Measurements from ENCODE around the gene CDH4. TPM values are rescaled to one million over a fixed set of nuclear protein-coding genes. Genes with fewer than 3 reads are reported as not detected.

Gene CDH4
- total RNA-seq, 1 experiment from 2014 or later, result not detected

DNA sequence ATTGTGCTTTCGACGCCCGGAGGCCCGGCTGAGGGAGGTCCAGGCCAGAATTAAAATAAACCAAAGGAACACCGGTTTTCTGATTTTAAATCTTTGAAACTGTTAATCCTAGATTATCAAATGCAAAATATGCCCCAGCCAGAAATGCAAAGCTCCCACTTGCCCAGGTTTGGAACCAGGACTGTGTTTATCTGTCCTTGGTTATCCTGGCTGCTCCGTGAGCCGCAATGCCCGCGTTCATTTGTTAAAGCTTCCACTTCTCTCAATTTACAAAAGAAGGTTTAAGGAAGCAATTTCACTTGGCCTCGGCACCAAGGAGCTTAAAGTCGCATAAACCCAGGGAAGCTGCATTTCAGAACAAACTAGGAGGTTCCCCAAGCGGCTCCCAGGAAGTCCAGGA, 563.6 kb downstream of the CDH4 start:
- intact Hi-C loops (cut with micrococcal nuclease; ENCODE audit: unreplicated experiment), result no loop called here
- POLR2A ChIA-PET, result no interaction called here
- no peak for DNase-seq

DNA sequence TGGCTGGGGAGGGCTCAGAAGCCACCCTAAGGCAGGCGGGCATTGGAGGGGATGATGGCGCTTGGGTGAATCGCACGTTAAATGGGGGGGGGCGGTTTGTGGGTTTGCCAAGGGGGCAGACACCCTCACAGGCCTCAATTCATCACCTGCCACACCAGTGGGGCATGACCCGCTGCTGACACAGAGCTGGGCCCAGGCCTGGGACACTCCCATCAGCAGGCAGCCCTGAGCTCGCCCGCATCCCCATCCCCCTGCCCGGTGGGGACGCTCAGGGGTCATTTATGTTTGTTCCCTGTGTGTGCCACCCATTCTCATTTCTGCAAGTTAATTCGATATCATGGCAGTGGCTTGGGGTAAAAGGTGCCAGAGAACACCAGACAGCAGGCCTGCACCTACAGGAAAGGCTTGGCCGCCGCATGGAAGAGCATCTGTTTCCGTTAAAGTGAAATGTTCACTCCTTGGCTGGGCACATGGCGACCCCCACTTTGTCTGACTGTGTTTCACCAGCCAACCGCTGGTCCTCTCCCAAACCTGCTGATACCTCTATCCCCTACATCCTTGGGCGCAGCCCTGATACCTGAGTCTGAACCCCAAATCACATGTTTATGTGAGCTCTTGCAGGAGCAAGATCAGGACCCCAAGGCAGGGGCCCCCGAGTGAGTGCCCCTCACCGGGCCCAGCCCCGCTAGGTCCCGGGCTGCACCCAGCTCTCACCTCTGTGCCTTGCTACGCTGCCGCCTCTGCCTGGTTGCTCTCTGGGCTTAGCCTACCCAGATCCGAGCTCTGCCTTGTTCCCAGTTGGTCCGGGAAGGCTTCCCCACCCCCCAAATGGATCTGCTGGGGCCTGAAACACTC, 564.8 kb downstream of the CDH4 start:
- Mint-ChIP-seq H3K4me3 (ENCODE audit: unreplicated experiment) (no peak overlapping the region), H3K4me1 (ENCODE audit: low read depth, unreplicated experiment) (no peaks in the 10 kb centered on the region), H3K27ac (ENCODE audit: unreplicated experiment) (no peak overlapping the region), H3K27me3 (ENCODE audit: insufficient read depth, unreplicated experiment) (peaks cover 44% of the 10 kb centered on the region), H3K36me3 (ENCODE audit: insufficient read depth, unreplicated experiment) (no peaks in the 10 kb centered on the region), H3K9me3 (ENCODE audit: unreplicated experiment) (no peaks in the 10 kb centered on the region)
- H3K27me3 ChIP-seq (replicated peaks; ENCODE audit: control insufficient read depth, insufficient read depth, low read length), result peaks cover 8% of the 10 kb centered on the region; the same call in 1 of the 2 replicates
- CTCF ChIA-PET, result interaction anchor here (0.8 kb wide), 1 partner anchor 80 kb away, joined by 5 read pairs; no protein-coding TSS in a partner anchor
- no peaks in the 10 kb centered on the region for H3K9me3 ChIP-seq
- H3K4me3 ChIP-seq (ENCODE audit: low read depth, low read length), result no peak overlapping the region
- no TSS peak for BruUV-seq (replicated peaks)
- TF ChIP-seq, protein P1, sequence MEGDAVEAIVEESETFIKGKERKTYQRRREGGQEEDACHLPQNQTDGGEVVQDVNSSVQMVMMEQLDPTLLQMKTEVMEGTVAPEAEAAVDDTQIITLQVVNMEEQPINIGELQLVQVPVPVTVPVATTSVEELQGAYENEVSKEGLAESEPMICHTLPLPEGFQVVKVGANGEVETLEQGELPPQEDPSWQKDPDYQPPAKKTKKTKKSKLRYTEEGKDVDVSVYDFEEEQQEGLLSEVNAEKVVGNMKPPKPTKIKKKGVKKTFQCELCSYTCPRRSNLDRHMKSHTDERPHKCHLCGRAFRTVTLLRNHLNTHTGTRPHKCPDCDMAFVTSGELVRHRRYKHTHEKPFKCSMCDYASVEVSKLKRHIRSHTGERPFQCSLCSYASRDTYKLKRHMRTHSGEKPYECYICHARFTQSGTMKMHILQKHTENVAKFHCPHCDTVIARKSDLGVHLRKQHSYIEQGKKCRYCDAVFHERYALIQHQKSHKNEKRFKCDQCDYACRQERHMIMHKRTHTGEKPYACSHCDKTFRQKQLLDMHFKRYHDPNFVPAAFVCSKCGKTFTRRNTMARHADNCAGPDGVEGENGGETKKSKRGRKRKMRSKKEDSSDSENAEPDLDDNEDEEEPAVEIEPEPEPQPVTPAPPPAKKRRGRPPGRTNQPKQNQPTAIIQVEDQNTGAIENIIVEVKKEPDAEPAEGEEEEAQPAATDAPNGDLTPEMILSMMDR (IDR thresholded peaks at IDR 0.05; ENCODE audit: insufficient read depth in 1 of 2, low read depth in 1 of 2, low read length in 1 of 2, severe bottlenecking in 1 of 2, unreplicated experiment in 1 of 2), result no peak
- DNase-seq, result no peak
- intact Hi-C loops (cut with micrococcal nuclease; ENCODE audit: unreplicated experiment), result no loop called here
- no peaks in the 10 kb centered on the region for H3K36me3 ChIP-seq (ENCODE audit: control insufficient read depth, insufficient read depth, low read length)
- POLR2A ChIA-PET, result no interaction called here
- H3K4me1 ChIP-seq, result no peaks in the 10 kb centered on the region

More for the DNA sequence above, 563.6 kb downstream of the CDH4 start:
- no peaks in the 10 kb centered on the region for H3K4me1 Mint-ChIP-seq (ENCODE audit: low read depth, unreplicated experiment)
- H3K36me3 ChIP-seq (ENCODE audit: control insufficient read depth, insufficient read depth, low read length), result no peaks in the 10 kb centered on the region
- H3K27me3 ChIP-seq (replicated peaks; ENCODE audit: control insufficient read depth, insufficient read depth, low read length), result peaks cover 8% of the 10 kb centered on the region
- TF ChIP-seq, protein P1 (IDR thresholded peaks at IDR 0.05; ENCODE audit: insufficient read depth in 1 of 2, low read depth in 1 of 2, low read length in 1 of 2, severe bottlenecking in 1 of 2, unreplicated experiment in 1 of 2), result no peak
- H3K4me3 ChIP-seq (ENCODE audit: low read depth, low read length), result no peak overlapping the region
- CTCF ChIA-PET, result interaction anchor here (0.6 to 0.8 kb wide), 3 partner anchors 19 to 81 kb away, joined by 3 to 5 read pairs (median 4); no protein-coding TSS in a partner anchor
- H3K27me3 Mint-ChIP-seq (ENCODE audit: insufficient read depth, unreplicated experiment), result peaks cover 51% of the 10 kb centered on the region
- no peaks in the 10 kb centered on the region for H3K4me1 ChIP-seq
- no peak overlapping the region for H3K4me3 Mint-ChIP-seq (ENCODE audit: unreplicated experiment)
- H3K27ac Mint-ChIP-seq (ENCODE audit: unreplicated experiment), result no peak overlapping the region
- no peaks in the 10 kb centered on the region for H3K9me3 Mint-ChIP-seq (ENCODE audit: unreplicated experiment)
- no peaks in the 10 kb centered on the region for H3K36me3 Mint-ChIP-seq (ENCODE audit: insufficient read depth, unreplicated experiment)
- no peaks in the 10 kb centered on the region for H3K9me3 ChIP-seq
- BruUV-seq (replicated peaks), result no TSS peak

DNA sequence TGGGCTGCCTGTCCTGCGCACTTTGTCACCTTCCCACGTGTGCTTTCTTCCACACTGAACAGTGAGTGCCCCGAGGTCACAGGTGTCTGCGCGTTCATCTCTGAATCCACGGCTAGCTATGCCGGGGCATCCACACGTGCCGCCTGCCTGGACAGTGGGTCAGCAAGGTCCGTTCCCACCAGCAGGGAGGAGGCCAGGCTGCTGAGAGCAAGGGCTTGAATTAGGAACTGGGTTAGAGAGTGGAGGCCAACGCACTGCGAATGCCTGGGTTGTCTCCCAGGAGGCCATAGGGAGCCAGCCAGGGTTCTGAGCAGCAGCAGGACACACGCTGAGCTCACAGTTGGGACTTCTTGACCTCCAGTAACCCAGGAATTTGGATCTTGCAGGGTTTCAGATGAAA, 565.5 kb downstream of the CDH4 start:
- Mint-ChIP-seq H3K27me3 (ENCODE audit: insufficient read depth, unreplicated experiment) (peaks cover 45% of the 10 kb centered on the region), H3K4me3 (ENCODE audit: unreplicated experiment) (no peak overlapping the region), H3K4me1 (ENCODE audit: low read depth, unreplicated experiment) (no peaks in the 10 kb centered on the region), H3K36me3 (ENCODE audit: insufficient read depth, unreplicated experiment) (no peaks in the 10 kb centered on the region), H3K27ac (ENCODE audit: unreplicated experiment) (no peak overlapping the region), H3K9me3 (ENCODE audit: unreplicated experiment) (peaks cover under 1% of the 10 kb centered on the region)
- Histone ChIP-seq H3K27me3 (replicated peaks; ENCODE audit: control insufficient read depth, insufficient read depth, low read length) (peaks cover 8% of the 10 kb centered on the region; the same call in 1 of the 2 replicates), H3K36me3 (ENCODE audit: control insufficient read depth, insufficient read depth, low read length) (no peaks in the 10 kb centered on the region), H3K4me1 (no peaks in the 10 kb centered on the region), H3K4me3 (ENCODE audit: low read depth, low read length) (no peak overlapping the region), H3K9me3 (no peaks in the 10 kb centered on the region)
- ChIA-PET POLR2A (no interaction called here), CTCF (no interaction called here)
- TF ChIP-seq, protein P1 (IDR thresholded peaks at IDR 0.05; ENCODE audit: insufficient read depth in 1 of 2, low read depth in 1 of 2, low read length in 1 of 2, severe bottlenecking in 1 of 2, unreplicated experiment in 1 of 2), result no peak
- BruUV-seq (replicated peaks), result no TSS peak
- intact Hi-C loops (cut with micrococcal nuclease; ENCODE audit: unreplicated experiment), result no loop called here
- no peak for DNase-seq
